ENCODE results near the gene ISG20L2.

DNA sequence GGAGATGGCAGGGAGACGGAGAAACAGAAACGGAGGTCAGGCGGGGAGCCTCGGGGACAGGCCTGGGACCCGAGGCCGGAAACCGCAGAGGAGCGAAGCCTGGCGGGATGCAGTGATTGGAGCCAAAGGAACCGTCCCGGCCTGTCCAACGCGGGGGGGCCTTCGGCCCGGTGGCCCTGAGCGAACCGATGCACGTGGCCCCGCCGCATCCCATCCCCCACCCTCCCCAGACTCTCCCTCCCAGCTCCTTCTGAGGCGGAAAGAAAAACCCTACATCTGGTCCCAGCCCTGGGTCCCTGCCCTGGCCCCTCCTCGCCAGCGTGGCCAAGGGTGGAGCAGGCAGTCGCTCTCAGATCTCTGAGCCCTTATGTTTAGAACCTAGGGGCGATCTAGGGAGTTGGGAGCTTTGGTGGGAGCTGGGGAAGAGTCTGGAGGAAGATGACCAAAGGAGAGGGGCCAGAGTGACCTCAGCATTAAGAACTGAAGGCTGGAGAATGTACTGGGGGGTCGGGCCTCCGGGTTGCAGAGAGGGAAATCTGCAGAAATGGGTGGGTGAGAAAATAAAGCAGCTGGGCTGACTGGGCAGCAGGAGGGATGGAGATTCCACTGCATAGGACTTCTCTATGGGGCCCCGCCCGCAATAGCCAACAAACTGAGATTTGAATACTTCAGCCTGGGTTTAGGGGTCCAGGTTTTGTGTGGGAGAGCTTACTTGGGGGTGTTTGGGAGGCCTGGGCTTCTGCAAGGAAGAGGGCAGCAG, 21.7 kb downstream of the ISG20L2 start:
- TF ChIP-seq, protein P1, sequence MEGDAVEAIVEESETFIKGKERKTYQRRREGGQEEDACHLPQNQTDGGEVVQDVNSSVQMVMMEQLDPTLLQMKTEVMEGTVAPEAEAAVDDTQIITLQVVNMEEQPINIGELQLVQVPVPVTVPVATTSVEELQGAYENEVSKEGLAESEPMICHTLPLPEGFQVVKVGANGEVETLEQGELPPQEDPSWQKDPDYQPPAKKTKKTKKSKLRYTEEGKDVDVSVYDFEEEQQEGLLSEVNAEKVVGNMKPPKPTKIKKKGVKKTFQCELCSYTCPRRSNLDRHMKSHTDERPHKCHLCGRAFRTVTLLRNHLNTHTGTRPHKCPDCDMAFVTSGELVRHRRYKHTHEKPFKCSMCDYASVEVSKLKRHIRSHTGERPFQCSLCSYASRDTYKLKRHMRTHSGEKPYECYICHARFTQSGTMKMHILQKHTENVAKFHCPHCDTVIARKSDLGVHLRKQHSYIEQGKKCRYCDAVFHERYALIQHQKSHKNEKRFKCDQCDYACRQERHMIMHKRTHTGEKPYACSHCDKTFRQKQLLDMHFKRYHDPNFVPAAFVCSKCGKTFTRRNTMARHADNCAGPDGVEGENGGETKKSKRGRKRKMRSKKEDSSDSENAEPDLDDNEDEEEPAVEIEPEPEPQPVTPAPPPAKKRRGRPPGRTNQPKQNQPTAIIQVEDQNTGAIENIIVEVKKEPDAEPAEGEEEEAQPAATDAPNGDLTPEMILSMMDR (IDR thresholded peaks at IDR 0.05; ENCODE audit: low read depth, low read length, poor library complexity, severe bottlenecking), result no peak
- TF ChIP-seq EZH2phosphoT487 (IDR thresholded peaks at IDR 0.05; ENCODE audit: borderline replicate concordance, low read length), result no peak
